HEK293T (cell line): ENCODE measurements around the gene DCTN3.

Experiments
- ARNT ChIP-seq: fragments of 450-650 bp; IDR thresholded peaks from 2 replicates; pipeline ENCODE4 v1.6.1; 2017; ENCODE audit warnings: mild to moderate bottlenecking
- BHLHE40 ChIP-seq: fragments of 450-650 bp; IDR thresholded peaks from 2 replicates; pipeline ENCODE4 v1.6.1; 2016; ENCODE audit warnings: mild to moderate bottlenecking, moderate library complexity, borderline replicate concordance
- ELF4 ChIP-seq: fragments of 450-650 bp; IDR thresholded peaks from 2 replicates; pipeline ENCODE4 v1.6.1; 2017; ENCODE audit warnings: antibody characterized with exemption
- FOXA1 ChIP-seq: fragments of 450-650 bp; IDR thresholded peaks from 2 replicates; pipeline ENCODE4 v1.6.1; 2016; ENCODE audit warnings: mild to moderate bottlenecking
- FOXM1 ChIP-seq: fragments of 450-650 bp; IDR thresholded peaks from 2 replicates; pipeline ENCODE4 v1.6.1; 2017; ENCODE audit warnings: mild to moderate bottlenecking, borderline replicate concordance
- HDGF ChIP-seq: fragments of 450-650 bp; IDR thresholded peaks from 2 replicates; pipeline ENCODE4 v1.6.1; 2017; ENCODE audit warnings: antibody characterized with exemption, borderline replicate concordance
- L3MBTL2 ChIP-seq: fragments of 450-650 bp; conservative IDR thresholded peaks from 2 replicates; pipeline ENCODE4 v1.6.1; 2016; ENCODE audit warnings: mild to moderate bottlenecking
- LEF1 ChIP-seq: fragments of 450-650 bp; IDR thresholded peaks from 2 replicates; pipeline ENCODE4 v1.6.1; 2017; ENCODE audit warnings: mild to moderate bottlenecking, borderline replicate concordance
- NFRKB ChIP-seq: fragments of 450-650 bp; IDR thresholded peaks from 2 replicates; pipeline ENCODE4 v1.6.1; 2016; ENCODE audit warnings: mild to moderate bottlenecking, moderate library complexity
- SP1 ChIP-seq: fragments of 450-650 bp; IDR thresholded peaks from 2 replicates; pipeline ENCODE4 v1.6.1; 2017
- SUZ12 ChIP-seq: fragments of 450-650 bp; IDR thresholded peaks from 2 replicates; pipeline ENCODE4 v1.6.1; 2016; ENCODE audit warnings: mild to moderate bottlenecking
- TARDBP ChIP-seq: fragments of 450-650 bp; IDR thresholded peaks from 2 replicates; pipeline ENCODE4 v1.6.1; 2016
- TF ChIP-seq, protein P1 (sequence below): fragments of 450-650 bp; IDR thresholded peaks from 2 replicates; pipeline ENCODE4 v1.6.1; 2016

DNA sequence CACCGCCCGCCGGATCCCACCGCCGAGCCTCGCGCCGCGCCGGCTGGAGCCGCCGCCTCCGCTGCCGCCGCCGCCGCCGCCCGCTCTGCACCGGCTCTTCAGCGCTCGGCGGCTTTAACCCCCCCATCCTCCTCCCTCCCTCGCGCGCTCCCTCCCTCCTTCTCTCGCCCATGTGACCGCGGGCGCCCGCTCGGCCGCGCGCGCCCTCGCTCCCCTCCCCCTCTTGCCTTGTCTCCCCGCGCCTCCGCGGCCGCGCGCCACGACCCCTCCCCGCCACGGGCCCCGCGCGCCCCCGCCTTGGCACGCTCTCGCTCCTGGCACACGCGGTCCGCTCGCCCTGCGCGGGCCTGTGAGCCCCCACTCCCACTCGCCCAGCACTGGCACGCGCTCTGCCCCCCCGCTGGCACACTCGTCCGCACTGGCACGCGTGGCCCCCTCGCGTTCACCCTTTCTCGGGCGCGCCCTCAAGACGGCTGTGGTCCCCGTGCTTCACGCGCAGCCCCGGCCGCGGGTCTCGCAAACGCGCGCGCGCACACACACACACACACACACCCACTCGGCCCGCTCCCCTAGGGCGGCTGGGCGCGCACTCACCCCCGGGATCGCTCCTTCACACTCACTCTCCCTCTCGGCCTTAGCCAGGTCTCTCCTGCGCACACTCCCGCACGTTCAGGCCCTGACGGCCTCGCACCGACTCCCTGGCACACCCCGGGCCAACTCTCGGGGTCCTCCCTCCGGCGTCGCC, 30.5 kb downstream of the DCTN3 start, which contains the start of gene CNTFR:
- TF ChIP-seq TARDBP (no peak), SP1 (no peak), LEF1 (no peak), SUZ12 (no peak), FOXM1 (no peak), ELF4 (no peak), BHLHE40 (no peak), FOXA1 (no peak), NFRKB (no peak), ARNT (no peak), L3MBTL2 (peak; percentile 46; the same call in 1 of the 2 replicates), HDGF (no peak)
- TF ChIP-seq, protein P1, sequence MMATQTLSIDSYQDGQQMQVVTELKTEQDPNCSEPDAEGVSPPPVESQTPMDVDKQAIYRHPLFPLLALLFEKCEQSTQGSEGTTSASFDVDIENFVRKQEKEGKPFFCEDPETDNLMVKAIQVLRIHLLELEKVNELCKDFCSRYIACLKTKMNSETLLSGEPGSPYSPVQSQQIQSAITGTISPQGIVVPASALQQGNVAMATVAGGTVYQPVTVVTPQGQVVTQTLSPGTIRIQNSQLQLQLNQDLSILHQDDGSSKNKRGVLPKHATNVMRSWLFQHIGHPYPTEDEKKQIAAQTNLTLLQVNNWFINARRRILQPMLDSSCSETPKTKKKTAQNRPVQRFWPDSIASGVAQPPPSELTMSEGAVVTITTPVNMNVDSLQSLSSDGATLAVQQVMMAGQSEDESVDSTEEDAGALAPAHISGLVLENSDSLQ: no peak
